Nephron (organoid): ENCODE results near the gene RHOF.

Source experiments
- H3K27ac Mint-ChIP-seq, 3 experiments: 2 replicates each; pipeline ENCODE4 v1.8.0; 2020; ENCODE audit warnings: mixed read lengths in 3 of 3, mild to moderate bottlenecking in 2 of 3, moderate library complexity in 1 of 3
- H3K27me3 Mint-ChIP-seq: 2 replicates; pipeline ENCODE4 v1.8.0; 2021; ENCODE audit warnings: low read depth, mild to moderate bottlenecking, moderate library complexity, mixed read lengths
- H3K36me3 Mint-ChIP-seq: 2 replicates; pipeline ENCODE4 v1.8.0; 2020; ENCODE audit warnings: low read depth, mixed read lengths
- H3K4me1 Mint-ChIP-seq: 2 replicates; pipeline ENCODE4 v1.8.0; 2020; ENCODE audit warnings: mixed read lengths
- H3K4me3 Mint-ChIP-seq, 3 experiments: 2 replicates each; pipeline ENCODE4 v1.8.0; 2020; ENCODE audit warnings: mild to moderate bottlenecking in 3 of 3, mixed read lengths in 3 of 3, moderate library complexity in 2 of 3
- H3K9me3 Mint-ChIP-seq: 2 replicates; pipeline ENCODE4 v1.8.0; 2020; ENCODE audit warnings: mixed read lengths
- TF ChIP-seq, protein P1 (sequence below), 3 experiments: fragments of 200-600 bp; sonication (generic); IDR thresholded peaks; one replicate each; pipeline ENCODE4 v1.5.0; 2021; ENCODE audit warnings: antibody characterized with exemption in 3 of 3; ENCODE audit not compliant: unreplicated experiment in 3 of 3

RHOF gene

DNA sequence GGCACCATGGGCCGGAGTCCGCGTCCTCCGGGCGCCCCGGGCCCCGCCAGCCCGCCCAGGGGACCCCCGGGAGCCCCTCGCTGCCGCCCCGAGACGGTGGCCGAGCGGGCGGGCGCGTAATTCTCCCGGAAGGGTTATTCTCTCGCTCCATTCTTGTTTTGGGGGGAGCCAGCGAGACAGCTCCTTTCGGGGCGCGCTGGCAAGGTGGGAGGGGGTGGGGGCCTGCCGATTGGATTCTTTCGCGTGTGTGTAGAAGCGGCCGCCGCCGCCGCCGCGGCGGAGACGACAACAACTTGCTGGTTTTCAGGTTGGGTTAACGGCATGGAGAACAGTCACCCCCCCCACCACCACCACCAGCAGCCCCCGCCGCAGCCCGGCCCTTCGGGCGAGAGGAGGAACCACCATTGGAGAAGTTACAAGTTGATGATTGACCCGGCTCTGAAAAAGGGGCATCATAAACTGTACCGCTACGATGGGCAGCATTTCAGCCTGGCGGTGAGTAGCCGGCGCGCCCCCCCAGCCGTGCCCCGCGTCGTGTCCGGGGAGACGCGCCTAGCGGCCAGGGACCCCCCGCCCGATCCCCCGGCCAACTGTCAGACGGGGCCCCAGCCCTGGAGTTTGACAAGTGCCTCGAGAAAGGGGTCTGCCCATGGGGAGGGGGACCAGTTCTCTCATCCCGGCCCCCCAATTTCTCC lies 11.1 kb upstream of the RHOF start:
- H3K27ac Mint-ChIP-seq: peak overlapping the region; percentile 93 to 99 (median 98)
- H3K9me3 Mint-ChIP-seq: no peaks in the 10 kb centered on the region
- H3K4me1 Mint-ChIP-seq: peaks cover 19% of the 10 kb centered on the region
- peaks cover 20% of the 10 kb centered on the region for H3K36me3 Mint-ChIP-seq
- H3K27me3 Mint-ChIP-seq: no peaks in the 10 kb centered on the region
- peak overlapping the region; percentile 98 to 99 (median 98) for H3K4me3 Mint-ChIP-seq
- TF ChIP-seq, protein P1, sequence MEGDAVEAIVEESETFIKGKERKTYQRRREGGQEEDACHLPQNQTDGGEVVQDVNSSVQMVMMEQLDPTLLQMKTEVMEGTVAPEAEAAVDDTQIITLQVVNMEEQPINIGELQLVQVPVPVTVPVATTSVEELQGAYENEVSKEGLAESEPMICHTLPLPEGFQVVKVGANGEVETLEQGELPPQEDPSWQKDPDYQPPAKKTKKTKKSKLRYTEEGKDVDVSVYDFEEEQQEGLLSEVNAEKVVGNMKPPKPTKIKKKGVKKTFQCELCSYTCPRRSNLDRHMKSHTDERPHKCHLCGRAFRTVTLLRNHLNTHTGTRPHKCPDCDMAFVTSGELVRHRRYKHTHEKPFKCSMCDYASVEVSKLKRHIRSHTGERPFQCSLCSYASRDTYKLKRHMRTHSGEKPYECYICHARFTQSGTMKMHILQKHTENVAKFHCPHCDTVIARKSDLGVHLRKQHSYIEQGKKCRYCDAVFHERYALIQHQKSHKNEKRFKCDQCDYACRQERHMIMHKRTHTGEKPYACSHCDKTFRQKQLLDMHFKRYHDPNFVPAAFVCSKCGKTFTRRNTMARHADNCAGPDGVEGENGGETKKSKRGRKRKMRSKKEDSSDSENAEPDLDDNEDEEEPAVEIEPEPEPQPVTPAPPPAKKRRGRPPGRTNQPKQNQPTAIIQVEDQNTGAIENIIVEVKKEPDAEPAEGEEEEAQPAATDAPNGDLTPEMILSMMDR (IDR thresholded peaks at IDR 0.05; ENCODE audit: unreplicated experiment in 3 of 3): no peak

- Mint-ChIP-seq H3K27ac (peak within 1 kb of the TSS; percentile 99 to 100 (median 100)), H3K27me3 (no peaks in the 10 kb centered on the region), H3K9me3 (no peaks in the 10 kb centered on the region), H3K4me3 (peak within 1 kb of the TSS; percentile 98 to 99 (median 98)), H3K4me1 (peaks cover 23% of the 10 kb centered on the region), H3K36me3 (peaks cover 19% of the 10 kb centered on the region)
- TF ChIP-seq, protein P1 (IDR thresholded peaks at IDR 0.05; ENCODE audit: unreplicated experiment in 3 of 3): no peak
Measured at GRCh38 chr12:121803861-121804416, 10.5 kb upstream of the RHOF start, which contains the start of gene SETD1B. Gene SETD1B, plus strand, starts transcription at chr12:121804009. Its CDS starts 729 bp downstream, at chr12:121804738.

DNA sequence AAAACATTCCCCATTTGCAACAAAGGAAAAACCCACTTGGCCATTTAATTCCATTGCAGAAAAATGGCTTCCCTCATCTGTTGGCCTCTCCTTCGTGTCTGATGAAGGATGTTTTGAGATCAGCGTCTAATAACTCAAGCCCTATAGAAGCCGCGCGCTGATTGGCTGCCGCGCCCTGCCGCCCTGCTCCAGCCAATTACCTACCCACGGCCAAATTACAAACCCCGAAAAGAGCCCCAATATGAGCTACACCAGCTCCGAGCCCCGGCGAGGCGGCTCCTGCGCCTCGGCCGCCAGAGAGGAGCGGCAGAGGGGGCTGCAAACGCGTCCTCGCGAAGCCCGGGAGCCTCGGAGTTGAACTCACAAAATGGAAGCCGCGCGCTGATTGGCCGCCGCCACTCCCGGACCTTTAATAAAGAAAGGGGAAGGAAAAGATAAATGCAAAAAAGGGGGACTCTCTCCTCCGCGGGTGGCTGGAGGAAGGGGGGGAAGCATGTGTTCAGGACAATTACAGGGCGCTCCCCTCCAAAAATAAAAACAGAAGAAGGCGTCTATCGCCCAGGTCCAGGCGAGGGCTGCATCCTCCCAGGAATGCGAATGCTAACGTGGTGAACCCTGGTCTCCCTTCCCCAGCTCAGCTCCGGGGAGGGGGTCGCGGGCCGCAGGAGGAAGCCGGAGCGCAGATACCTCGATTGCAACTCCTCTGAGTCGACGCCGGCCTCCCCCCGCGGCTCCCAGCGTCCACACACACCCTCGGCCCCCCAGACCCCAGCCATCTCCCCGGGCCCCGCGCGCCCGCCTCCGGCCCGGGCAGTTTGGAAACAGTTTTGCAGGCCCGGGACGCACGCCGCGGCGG lies 9.6 kb upstream of the RHOF start:
- H3K4me1 Mint-ChIP-seq: peaks cover 32% of the 10 kb centered on the region
- TF ChIP-seq, protein P1 (IDR thresholded peaks at IDR 0.05; ENCODE audit: unreplicated experiment in 3 of 3): no peak
- H3K36me3 Mint-ChIP-seq: peaks cover 23% of the 10 kb centered on the region
- no peaks in the 10 kb centered on the region for H3K27me3 Mint-ChIP-seq
- peak overlapping the region; percentile 99 to 100 (median 100) for H3K27ac Mint-ChIP-seq
- H3K4me3 Mint-ChIP-seq: peak overlapping the region; percentile 87 to 95 (median 92)
- no peaks in the 10 kb centered on the region for H3K9me3 Mint-ChIP-seq

GRCh38 chr12:121802485-121802842 lies 9.0 kb upstream of the RHOF start:
- Mint-ChIP-seq H3K36me3 (peaks cover 26% of the 10 kb centered on the region), H3K27ac (peak overlapping the region; percentile 99 to 100 (median 100)), H3K9me3 (no peaks in the 10 kb centered on the region), H3K4me1 (peaks cover 34% of the 10 kb centered on the region), H3K27me3 (no peaks in the 10 kb centered on the region), H3K4me3 (peak overlapping the region; percentile 87 to 95 (median 92))
- TF ChIP-seq, protein P1 (IDR thresholded peaks at IDR 0.05; ENCODE audit: unreplicated experiment in 3 of 3): no peak

DNA sequence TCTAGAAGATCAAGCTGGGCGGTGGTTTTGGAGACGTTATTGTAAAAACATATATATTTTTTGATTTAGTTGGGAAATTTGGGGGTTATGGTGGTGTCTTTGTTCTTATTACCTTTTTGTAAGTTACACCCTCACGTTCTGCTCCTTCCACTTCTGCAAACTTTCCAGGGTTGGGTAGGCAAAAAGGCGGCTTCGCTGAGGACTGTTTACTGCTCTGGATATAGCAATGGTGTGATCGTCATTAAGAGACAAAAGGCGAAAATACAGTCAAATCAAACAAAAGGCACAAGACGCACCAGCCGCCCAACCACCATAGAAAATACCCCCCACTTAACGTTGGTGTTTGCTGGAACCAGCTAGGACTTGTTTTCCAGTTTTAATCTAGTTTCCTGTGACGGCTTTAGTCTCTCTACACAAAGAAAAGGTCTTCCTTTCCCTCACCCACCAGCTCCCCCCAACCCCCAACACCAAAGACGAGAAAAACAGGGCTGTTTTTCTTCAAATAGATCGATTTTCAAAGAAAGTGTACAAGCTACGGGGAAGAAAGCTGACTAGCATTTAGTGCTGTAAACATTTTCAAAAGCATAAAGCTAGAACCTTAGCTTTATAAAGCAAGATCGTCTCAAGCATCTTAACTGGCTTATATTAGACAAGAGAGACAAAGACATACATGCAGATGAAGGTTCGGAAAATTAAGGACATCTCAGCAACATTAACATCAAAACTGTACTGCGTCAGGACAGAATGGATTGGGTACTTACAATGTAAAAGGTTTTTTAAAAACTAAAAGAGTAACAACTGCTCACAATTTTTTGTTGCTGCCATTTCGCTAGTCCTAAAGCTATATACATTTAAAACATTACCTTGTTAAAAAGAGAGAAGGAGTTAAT lies 8.4 kb upstream of the RHOF start:
- Mint-ChIP-seq H3K4me3 (peak overlapping the region; percentile 87 to 95 (median 92)), H3K27me3 (no peaks in the 10 kb centered on the region)

More for the DNA sequence above, 8.4 kb upstream of the RHOF start:
- Mint-ChIP-seq H3K27ac (peak overlapping the region; percentile 99 to 100 (median 100)), H3K9me3 (no peaks in the 10 kb centered on the region), H3K36me3 (peaks cover 28% of the 10 kb centered on the region), H3K4me1 (peaks cover 34% of the 10 kb centered on the region)
- TF ChIP-seq, protein P1 (IDR thresholded peaks at IDR 0.05; ENCODE audit: unreplicated experiment in 3 of 3): no peak
